NT2/D1 (cell line): ENCODE results near the gene OR10K2.

ENCODE experiments used
- DNase-seq: peaks from one replicate; pipeline ENCODE4 v3.0.0-alpha.2; 2011; ENCODE audit warnings: low read depth, low spot score
- H3K27me3 ChIP-seq: 2 replicates; pipeline ENCODE4 v1.6.0; 2011; ENCODE audit warnings: mild to moderate bottlenecking; ENCODE audit not compliant: insufficient read length, insufficient read depth
- H3K36me3 ChIP-seq: 2 replicates; pipeline ENCODE4 v1.6.1; 2011; ENCODE audit warnings: mild to moderate bottlenecking, low read length, mixed read lengths; ENCODE audit not compliant: insufficient read depth, insufficient read length
- H3K4me1 ChIP-seq: 2 replicates; pipeline ENCODE4 v1.5.1; 2011; ENCODE audit not compliant: insufficient read depth, insufficient read length
- H3K4me3 ChIP-seq: 2 replicates; pipeline ENCODE4 v1.5.1; 2011; ENCODE audit warnings: low read depth; ENCODE audit not compliant: insufficient read length
- H3K9ac ChIP-seq: 2 replicates; pipeline ENCODE4 v1.6.0; 2011; ENCODE audit warnings: low read depth; ENCODE audit not compliant: insufficient read length
- H3K9me3 ChIP-seq: 2 replicates; pipeline ENCODE4 v1.5.1; 2011; ENCODE audit warnings: mild to moderate bottlenecking, low read length; ENCODE audit not compliant: insufficient read depth
- SUZ12 ChIP-seq: IDR thresholded peaks from 2 replicates; pipeline ENCODE4 v1.6.1; 2011; ENCODE audit not compliant: insufficient read length, insufficient read depth; ENCODE audit errors: extremely low read depth
- YY1 ChIP-seq: IDR thresholded peaks from 2 replicates; pipeline ENCODE4 v1.6.1; 2011; ENCODE audit not compliant: insufficient read length, insufficient read depth
- ZNF274 ChIP-seq: IDR thresholded peaks from 2 replicates; pipeline ENCODE4 v1.6.1; 2011; ENCODE audit warnings: mild to moderate bottlenecking, low read depth, low read length

The OR10K2 gene

GRCh38 chr1:158371188-158371953 is 54.7 kb downstream of the OR10K2 start:
- Histone ChIP-seq H3K9me3 (no peaks in the 10 kb centered on the region), H3K27me3 (no peaks in the 10 kb centered on the region), H3K36me3 (no peaks in the 10 kb centered on the region), H3K4me3 (no peak overlapping the region), H3K4me1 (no peaks in the 10 kb centered on the region), H3K9ac (no peak overlapping the region)
- no peak for TF ChIP-seq ZNF274
- TF ChIP-seq SUZ12 = no peak
- TF ChIP-seq YY1 = no peak
- DNase-seq = no peak
